MM.1S (cell line): ENCODE measurements around the gene MPHOSPH9.

Source experiments
- EZH2 ChIP-seq: fragments of 300-600 bp; sonication (generic); optimal IDR thresholded peaks from 2 replicates; pipeline ENCODE3; 2017; ENCODE audit warnings: low read depth, mild to moderate bottlenecking, antibody characterized with exemption, low read length, mixed read lengths
- EZH2phosphoT487 ChIP-seq: fragments of 300-600 bp; sonication (generic); IDR thresholded peaks from 2 replicates; pipeline ENCODE4 v1.6.1; 2018; ENCODE audit warnings: antibody characterized with exemption, low read length
- TF ChIP-seq, protein P1 (sequence below): fragments of 300-600 bp; sonication (generic); IDR thresholded peaks from 2 replicates; pipeline ENCODE4 v1.5.1; 2016; ENCODE audit warnings: antibody characterized with exemption, low read length, mixed read lengths

DNA sequence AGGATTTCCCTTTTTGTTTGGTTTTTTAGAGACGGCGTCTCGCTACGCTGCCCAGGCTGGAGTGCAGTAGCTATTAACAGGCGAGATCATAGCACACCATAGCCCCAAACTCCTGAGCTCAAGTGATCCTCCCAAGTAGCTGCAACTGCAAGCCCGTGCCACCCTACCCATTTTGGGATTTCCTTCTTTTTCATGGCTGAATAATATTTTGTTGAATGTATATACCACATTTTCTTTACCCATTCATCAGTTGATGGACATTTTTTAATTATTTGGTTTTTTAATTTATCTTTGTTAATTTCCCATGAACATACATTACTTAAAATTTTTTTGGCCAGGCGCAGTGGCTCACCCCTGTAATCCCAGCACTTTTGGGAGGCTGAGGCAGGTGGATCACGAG lies 97.3 kb downstream of the MPHOSPH9 start:
- TF ChIP-seq, protein P1, sequence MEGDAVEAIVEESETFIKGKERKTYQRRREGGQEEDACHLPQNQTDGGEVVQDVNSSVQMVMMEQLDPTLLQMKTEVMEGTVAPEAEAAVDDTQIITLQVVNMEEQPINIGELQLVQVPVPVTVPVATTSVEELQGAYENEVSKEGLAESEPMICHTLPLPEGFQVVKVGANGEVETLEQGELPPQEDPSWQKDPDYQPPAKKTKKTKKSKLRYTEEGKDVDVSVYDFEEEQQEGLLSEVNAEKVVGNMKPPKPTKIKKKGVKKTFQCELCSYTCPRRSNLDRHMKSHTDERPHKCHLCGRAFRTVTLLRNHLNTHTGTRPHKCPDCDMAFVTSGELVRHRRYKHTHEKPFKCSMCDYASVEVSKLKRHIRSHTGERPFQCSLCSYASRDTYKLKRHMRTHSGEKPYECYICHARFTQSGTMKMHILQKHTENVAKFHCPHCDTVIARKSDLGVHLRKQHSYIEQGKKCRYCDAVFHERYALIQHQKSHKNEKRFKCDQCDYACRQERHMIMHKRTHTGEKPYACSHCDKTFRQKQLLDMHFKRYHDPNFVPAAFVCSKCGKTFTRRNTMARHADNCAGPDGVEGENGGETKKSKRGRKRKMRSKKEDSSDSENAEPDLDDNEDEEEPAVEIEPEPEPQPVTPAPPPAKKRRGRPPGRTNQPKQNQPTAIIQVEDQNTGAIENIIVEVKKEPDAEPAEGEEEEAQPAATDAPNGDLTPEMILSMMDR, result no peak
- TF ChIP-seq EZH2 (no peak), EZH2phosphoT487 (no peak)
